Testis (tissue), 2 donors: ENCODE data around the gene DPP6.

Experiments
- CTCF ChIP-seq, 3 experiments: fragments of 450-650 bp in 2 of 3; fragments of 200-600 bp in 1 of 3; sonication (generic) in 1 of 3; IDR thresholded peaks; one replicate each; pipeline ENCODE4 v1.5.1; 2016 to 2019; ENCODE audit warnings: antibody characterized with exemption in 3 of 3, mild to moderate bottlenecking in 2 of 3, moderate library complexity in 1 of 3
- POLR2A ChIP-seq: fragments of 450-650 bp; IDR thresholded peaks from one replicate; pipeline ENCODE4 v1.6.1; 2017; ENCODE audit warnings: antibody characterized with exemption, mild to moderate bottlenecking, moderate library complexity

GRCh38 chr7:154765118-154765517 is 712.9 kb downstream of the DPP6 start:
- TF ChIP-seq CTCF (IDR thresholded peaks at IDR 0.05) (no peak), POLR2A (no peak)
